ENCODE data around the gene PPP3CA.

Gene PPP3CA

GRCh38 chr4:101200561-101200960 lies 146.8 kb downstream of the PPP3CA start:
- peaks cover 43% of the 10 kb centered on the region for H3K4me1 ChIP-seq (ENCODE audit: insufficient read depth, low read length)
- no peaks in the 10 kb centered on the region for H3K36me3 ChIP-seq (ENCODE audit: insufficient read depth, low read length)
- H3K4me3 ChIP-seq (ENCODE audit: low read depth in 1 of 2, low read length in 2 of 2), result no peak overlapping the region
- no peak overlapping the region for H3K9ac ChIP-seq (ENCODE audit: low read length)
- no peaks in the 10 kb centered on the region for H3K27me3 ChIP-seq (ENCODE audit: control insufficient read depth in 1 of 2, insufficient read depth in 2 of 2, low read length in 2 of 2)
- H3K9me3 ChIP-seq (ENCODE audit: low read length), result no peaks in the 10 kb centered on the region
- no peak overlapping the region for H3K27ac ChIP-seq (ENCODE audit: low read depth, low read length)

- Histone ChIP-seq H3K9me3 (ENCODE audit: low read length) (no peaks in the 10 kb centered on the region), H3K36me3 (ENCODE audit: insufficient read depth, low read length) (no peaks in the 10 kb centered on the region), H3K4me1 (ENCODE audit: insufficient read depth, low read length) (peaks cover 43% of the 10 kb centered on the region), H3K4me3 (ENCODE audit: low read depth in 1 of 2, low read length in 2 of 2) (no peak overlapping the region), H3K9ac (ENCODE audit: low read length) (no peak overlapping the region), H3K27ac (ENCODE audit: low read depth, low read length) (no peak overlapping the region), H3K27me3 (ENCODE audit: control insufficient read depth in 1 of 2, insufficient read depth in 2 of 2, low read length in 2 of 2) (no peaks in the 10 kb centered on the region)
These were observed 147.6 kb downstream of the PPP3CA start for GRCh38 chr4:101199507-101200285.

DNA sequence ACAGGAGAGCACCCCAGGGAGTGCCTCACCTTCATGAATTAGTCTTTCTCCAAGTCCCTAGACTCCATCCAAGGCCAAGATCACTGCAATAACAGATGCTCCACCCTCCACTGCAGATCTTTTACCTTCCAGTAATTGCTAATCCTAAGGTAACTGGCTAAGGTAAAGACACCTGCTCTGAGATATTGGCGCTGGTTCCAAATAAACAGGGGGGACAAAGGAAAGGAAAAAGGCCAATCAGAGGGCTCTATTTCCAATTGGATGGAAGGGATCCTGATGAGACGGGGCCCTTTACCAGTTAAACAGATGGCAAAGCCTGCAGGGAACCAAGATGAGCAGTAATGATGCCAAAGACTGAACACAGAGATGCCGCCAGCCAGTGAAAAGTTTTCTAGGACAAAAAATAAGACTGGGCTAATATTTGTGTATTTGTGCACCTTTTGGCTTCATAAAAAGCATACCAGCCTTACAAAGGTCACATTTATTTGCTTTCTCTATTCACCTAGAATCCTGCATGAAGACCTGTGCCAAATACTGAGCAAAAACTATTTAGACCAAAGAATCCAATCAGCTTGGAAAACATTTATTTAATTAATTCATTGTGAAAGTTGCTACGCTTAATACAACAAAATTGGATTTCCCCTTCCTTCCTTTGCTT lies 148.5 kb downstream of the PPP3CA start:
- Histone ChIP-seq H3K9me3 (ENCODE audit: low read length) (no peaks in the 10 kb centered on the region), H3K4me3 (ENCODE audit: low read depth in 1 of 2, low read length in 2 of 2) (no peak overlapping the region), H3K36me3 (ENCODE audit: insufficient read depth, low read length) (no peaks in the 10 kb centered on the region), H3K4me1 (ENCODE audit: insufficient read depth, low read length) (peaks cover 43% of the 10 kb centered on the region), H3K27ac (ENCODE audit: low read depth, low read length) (no peak overlapping the region), H3K9ac (ENCODE audit: low read length) (no peak overlapping the region), H3K27me3 (ENCODE audit: control insufficient read depth in 1 of 2, insufficient read depth in 2 of 2, low read length in 2 of 2) (no peaks in the 10 kb centered on the region)

DNA sequence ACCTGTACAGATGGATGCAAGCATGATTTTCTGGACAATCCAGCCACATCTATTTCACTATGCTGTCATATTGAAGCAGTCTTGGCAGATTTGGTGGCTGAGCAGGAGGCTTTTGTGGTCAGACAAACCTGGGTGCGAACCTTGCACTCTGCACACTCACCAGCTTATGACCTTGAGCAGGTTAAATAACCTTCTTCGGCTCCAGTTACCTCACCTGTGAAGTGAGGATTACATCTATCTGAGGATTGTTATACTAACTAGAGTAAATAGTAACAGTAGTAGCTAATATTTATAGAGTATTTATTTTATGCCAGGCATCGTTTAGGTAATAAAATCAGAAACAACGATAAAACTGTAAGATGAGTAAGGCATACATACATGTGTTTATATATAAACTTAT lies 150.0 kb downstream of the PPP3CA start:
- H3K4me3 ChIP-seq (ENCODE audit: low read depth in 1 of 2, low read length in 2 of 2), result no peak overlapping the region
- H3K9ac ChIP-seq (ENCODE audit: low read length), result no peak overlapping the region
- no peaks in the 10 kb centered on the region for H3K27me3 ChIP-seq (ENCODE audit: control insufficient read depth in 1 of 2, insufficient read depth in 2 of 2, low read length in 2 of 2)
- no peak overlapping the region for H3K27ac ChIP-seq (ENCODE audit: low read depth, low read length)
- H3K4me1 ChIP-seq (ENCODE audit: insufficient read depth, low read length), result peaks cover 52% of the 10 kb centered on the region
- H3K9me3 ChIP-seq (ENCODE audit: low read length), result no peaks in the 10 kb centered on the region
- H3K36me3 ChIP-seq (ENCODE audit: insufficient read depth, low read length), result no peaks in the 10 kb centered on the region

DNA sequence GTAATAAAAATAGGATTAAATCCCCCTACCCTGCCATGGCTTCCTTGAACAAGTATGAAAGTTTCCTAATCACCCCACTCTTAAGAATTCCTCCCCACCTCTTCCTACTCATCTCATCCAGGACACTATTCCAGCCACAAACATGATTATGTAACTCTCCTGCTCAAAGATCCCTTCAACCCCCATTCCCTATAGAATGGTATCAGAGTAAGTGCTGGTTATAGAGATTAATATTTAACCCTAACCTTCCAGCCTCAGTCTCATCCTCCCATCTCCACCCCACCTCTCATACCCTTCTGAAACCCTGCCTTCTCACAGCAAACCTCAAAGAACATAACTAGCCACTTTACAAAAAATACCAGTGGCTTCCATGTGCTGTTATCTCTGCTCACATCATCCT lies 155.1 kb downstream of the PPP3CA start:
- H3K4me1 ChIP-seq (ENCODE audit: insufficient read depth, low read length), result peaks cover 43% of the 10 kb centered on the region
- no peak overlapping the region for H3K4me3 ChIP-seq (ENCODE audit: low read depth in 1 of 2, low read length in 2 of 2)
- H3K27me3 ChIP-seq (ENCODE audit: control insufficient read depth in 1 of 2, insufficient read depth in 2 of 2, low read length in 2 of 2), result no peaks in the 10 kb centered on the region
- peak overlapping the region; percentile 90 for H3K27ac ChIP-seq (ENCODE audit: low read depth, low read length)
- H3K36me3 ChIP-seq (ENCODE audit: insufficient read depth, low read length), result no peaks in the 10 kb centered on the region
- no peak overlapping the region for H3K9ac ChIP-seq (ENCODE audit: low read length)
- no peaks in the 10 kb centered on the region for H3K9me3 ChIP-seq (ENCODE audit: low read length)

DNA sequence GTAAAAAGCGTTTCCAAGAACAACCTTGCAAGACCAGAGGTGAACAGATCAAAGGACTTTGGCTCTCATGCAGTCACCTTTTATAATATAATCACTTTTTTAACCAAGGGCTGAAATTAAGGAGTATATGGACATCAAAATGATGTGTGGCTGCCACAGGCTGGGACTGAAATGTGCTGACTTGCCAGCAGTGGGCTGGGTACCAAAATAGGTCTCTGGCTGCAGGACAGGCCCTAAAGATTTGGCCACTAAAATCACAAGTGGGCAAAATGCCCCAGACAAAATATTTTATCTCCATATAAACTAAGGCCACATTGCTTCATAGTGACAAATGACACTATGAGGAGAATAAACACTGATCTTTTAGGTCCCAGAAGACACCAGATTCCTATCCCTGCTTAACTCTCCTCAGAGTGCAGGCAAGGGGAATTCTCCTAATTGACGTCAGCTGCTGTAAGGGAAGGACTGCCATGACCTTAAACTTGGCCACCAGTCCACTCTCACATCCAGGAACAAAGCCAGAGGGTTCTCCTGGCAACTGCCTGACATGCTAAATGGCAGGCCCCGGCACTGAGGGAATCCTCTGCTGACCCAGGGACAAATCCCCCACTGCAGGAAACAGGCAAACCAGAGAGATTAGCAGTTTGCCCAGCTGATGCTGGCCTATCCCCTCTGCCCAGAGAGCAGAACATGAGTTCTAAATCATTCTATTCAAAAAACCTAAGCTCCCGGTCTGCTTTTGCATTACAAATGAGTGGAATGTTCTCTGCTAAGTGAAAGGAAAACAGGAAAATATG lies 155.8 kb downstream of the PPP3CA start:
- Histone ChIP-seq H3K9ac (ENCODE audit: low read length) (peak overlapping the region; percentile 35), H3K4me3 (ENCODE audit: low read depth in 1 of 2, low read length in 2 of 2) (peak overlapping the region in 1 of 2 donors; percentile 22)

DNA sequence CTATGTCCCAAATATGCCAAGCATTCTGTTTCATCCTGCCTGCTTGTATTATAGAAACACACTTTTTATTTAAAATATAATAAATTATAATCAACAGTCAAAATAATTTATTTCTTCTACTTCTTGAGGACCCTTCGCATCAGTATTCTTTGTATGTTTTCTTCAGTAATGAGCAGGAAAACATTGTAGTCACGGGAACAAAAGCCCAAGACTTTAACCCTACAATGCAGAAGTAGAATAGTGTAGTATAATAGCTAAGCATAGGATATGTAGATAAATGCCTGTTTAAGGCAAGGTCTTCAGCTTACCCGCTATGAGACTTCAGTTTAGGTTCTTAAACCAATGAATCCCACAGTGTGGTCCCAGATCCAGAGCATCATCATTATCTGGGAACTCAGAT lies 156.6 kb downstream of the PPP3CA start:
- no peaks in the 10 kb centered on the region for H3K27me3 ChIP-seq (ENCODE audit: control insufficient read depth in 1 of 2, insufficient read depth in 2 of 2, low read length in 2 of 2)
- H3K9me3 ChIP-seq (ENCODE audit: low read length), result no peaks in the 10 kb centered on the region
- peak overlapping the region; percentile 73 for H3K27ac ChIP-seq (ENCODE audit: low read depth, low read length)
- H3K9ac ChIP-seq (ENCODE audit: low read length), result no peak overlapping the region
- H3K4me3 ChIP-seq (ENCODE audit: low read depth in 1 of 2, low read length in 2 of 2), result no peak overlapping the region
- H3K4me1 ChIP-seq (ENCODE audit: insufficient read depth, low read length), result peaks cover 35% of the 10 kb centered on the region
- no peaks in the 10 kb centered on the region for H3K36me3 ChIP-seq (ENCODE audit: insufficient read depth, low read length)

More for the DNA sequence above, 155.8 kb downstream of the PPP3CA start:
- peak overlapping the region; percentile 90 for H3K27ac ChIP-seq (ENCODE audit: low read depth, low read length)
- H3K4me1 ChIP-seq (ENCODE audit: insufficient read depth, low read length), result peaks cover 36% of the 10 kb centered on the region
- no peaks in the 10 kb centered on the region for H3K9me3 ChIP-seq (ENCODE audit: low read length)
- H3K36me3 ChIP-seq (ENCODE audit: insufficient read depth, low read length), result no peaks in the 10 kb centered on the region
- H3K27me3 ChIP-seq (ENCODE audit: control insufficient read depth in 1 of 2, insufficient read depth in 2 of 2, low read length in 2 of 2), result no peaks in the 10 kb centered on the region

DNA sequence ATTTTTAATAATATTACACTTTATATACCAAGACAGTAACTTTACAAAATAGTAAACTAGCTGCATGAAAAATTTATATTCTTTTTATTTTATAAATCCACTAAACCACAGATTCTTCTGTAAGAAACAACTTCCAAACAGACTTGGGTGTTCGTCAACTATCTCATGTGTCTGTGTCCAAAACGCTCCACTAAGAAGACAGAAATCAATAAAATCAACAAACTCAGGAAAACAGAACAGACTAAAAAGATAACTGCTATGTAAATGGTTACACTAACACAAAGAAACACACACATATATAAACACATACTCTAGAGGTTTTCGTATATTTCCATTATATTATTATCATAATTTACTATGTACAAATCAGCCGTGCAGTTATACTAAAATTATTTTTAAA lies 158.4 kb downstream of the PPP3CA start:
- Histone ChIP-seq H3K9ac (ENCODE audit: low read length) (no peak overlapping the region), H3K9me3 (ENCODE audit: low read length) (no peaks in the 10 kb centered on the region), H3K27me3 (ENCODE audit: control insufficient read depth in 1 of 2, insufficient read depth in 2 of 2, low read length in 2 of 2) (no peaks in the 10 kb centered on the region), H3K4me1 (ENCODE audit: insufficient read depth, low read length) (peaks cover 35% of the 10 kb centered on the region), H3K36me3 (ENCODE audit: insufficient read depth, low read length) (no peaks in the 10 kb centered on the region), H3K4me3 (ENCODE audit: low read depth in 1 of 2, low read length in 2 of 2) (no peak overlapping the region), H3K27ac (ENCODE audit: low read depth, low read length) (no peak overlapping the region)

DNA sequence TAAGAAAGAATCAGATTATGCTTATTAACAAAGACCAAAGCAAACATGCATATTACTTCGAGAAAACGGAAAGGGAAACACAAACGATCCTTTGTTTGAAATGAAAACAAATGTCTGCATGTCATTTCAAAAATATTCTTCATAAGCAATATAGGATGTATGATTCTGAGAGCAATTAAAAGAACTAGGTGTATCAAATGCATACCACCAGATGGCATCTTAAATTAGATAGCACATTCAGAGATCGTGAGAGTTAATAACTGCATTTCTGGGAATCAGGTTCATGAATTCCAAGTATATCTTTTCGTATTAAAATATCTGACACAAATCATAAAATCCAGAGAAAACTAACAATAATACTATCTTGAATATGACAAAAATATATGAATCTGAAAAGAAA lies 159.5 kb downstream of the PPP3CA start:
- H3K9ac ChIP-seq (ENCODE audit: low read length), result no peak overlapping the region
- H3K27ac ChIP-seq (ENCODE audit: low read depth, low read length), result no peak overlapping the region
- H3K27me3 ChIP-seq (ENCODE audit: control insufficient read depth in 1 of 2, insufficient read depth in 2 of 2, low read length in 2 of 2), result no peaks in the 10 kb centered on the region

DNA sequence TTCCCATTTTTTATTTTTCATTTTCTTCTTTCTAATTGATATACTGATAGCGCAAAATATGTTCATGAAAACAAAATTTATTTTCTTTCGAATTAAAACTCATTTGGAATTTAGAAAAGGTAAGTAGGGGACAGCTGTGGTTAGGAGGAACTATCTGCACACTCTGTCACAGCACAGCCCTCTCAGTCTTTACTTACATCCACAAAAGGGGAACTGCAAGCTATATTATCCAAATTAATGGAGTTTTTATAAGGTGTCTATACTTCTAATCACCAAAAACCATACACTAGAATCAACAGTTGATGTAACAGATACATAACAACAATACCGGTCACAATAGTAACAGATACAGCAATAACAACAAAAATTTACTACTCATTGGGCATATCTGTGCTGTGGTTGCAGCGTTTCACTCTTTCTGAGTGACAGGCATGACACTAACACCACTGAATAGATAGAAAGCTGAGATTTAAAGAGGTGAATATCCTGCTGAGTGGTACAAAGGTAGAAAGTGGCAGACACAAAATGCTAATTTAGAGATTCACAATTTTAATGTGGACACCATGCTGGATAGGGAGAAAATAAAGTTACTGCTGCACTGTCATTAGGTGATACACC lies 160.7 kb downstream of the PPP3CA start:
- H3K9me3 ChIP-seq (ENCODE audit: low read length), result no peaks in the 10 kb centered on the region
- no peak overlapping the region for H3K9ac ChIP-seq (ENCODE audit: low read length)
- no peak overlapping the region for H3K27ac ChIP-seq (ENCODE audit: low read depth, low read length)
- H3K4me3 ChIP-seq (ENCODE audit: low read depth in 1 of 2, low read length in 2 of 2), result no peak overlapping the region
- peaks cover 20% of the 10 kb centered on the region for H3K4me1 ChIP-seq (ENCODE audit: insufficient read depth, low read length)
- H3K27me3 ChIP-seq (ENCODE audit: control insufficient read depth in 1 of 2, insufficient read depth in 2 of 2, low read length in 2 of 2), result no peaks in the 10 kb centered on the region
- H3K36me3 ChIP-seq (ENCODE audit: insufficient read depth, low read length), result no peaks in the 10 kb centered on the region

More for the DNA sequence above, 159.5 kb downstream of the PPP3CA start:
- Histone ChIP-seq H3K4me1 (ENCODE audit: insufficient read depth, low read length) (peaks cover 31% of the 10 kb centered on the region), H3K36me3 (ENCODE audit: insufficient read depth, low read length) (no peaks in the 10 kb centered on the region), H3K9me3 (ENCODE audit: low read length) (no peaks in the 10 kb centered on the region), H3K4me3 (ENCODE audit: low read depth in 1 of 2, low read length in 2 of 2) (no peak overlapping the region)

GRCh38 chr4:101184668-101185067 lies 162.7 kb downstream of the PPP3CA start:
- Histone ChIP-seq H3K27me3 (ENCODE audit: control insufficient read depth in 1 of 2, insufficient read depth in 2 of 2, low read length in 2 of 2) (no peaks in the 10 kb centered on the region), H3K9ac (ENCODE audit: low read length) (no peak overlapping the region), H3K9me3 (ENCODE audit: low read length) (no peaks in the 10 kb centered on the region), H3K27ac (ENCODE audit: low read depth, low read length) (no peak overlapping the region), H3K4me3 (ENCODE audit: low read depth in 1 of 2, low read length in 2 of 2) (no peak overlapping the region), H3K36me3 (ENCODE audit: insufficient read depth, low read length) (no peaks in the 10 kb centered on the region), H3K4me1 (ENCODE audit: insufficient read depth, low read length) (peaks cover 1% of the 10 kb centered on the region)

Data from muscle layer of colon (tissue), 2 donors.